ENCODE results near the gene FAM184B.

The FAM184B gene

GRCh38 chr4:17636341-17636695 lies 145.1 kb downstream of the FAM184B start:
- no peak for DNase-seq (ENCODE audit: low read depth in 2 of 2)

GRCh38 chr4:17635056-17635455 lies 146.4 kb downstream of the FAM184B start:
- no peak for DNase-seq (ENCODE audit: low read depth in 2 of 2)

- DNase-seq (ENCODE audit: low read depth in 2 of 2): no peak
These were observed 147.8 kb downstream of the FAM184B start for GRCh38 chr4:17633600-17633999.

- DNase-seq (ENCODE audit: low read depth in 2 of 2): no peak
These were observed 151.2 kb downstream of the FAM184B start for GRCh38 chr4:17630228-17630627.

- no peak for DNase-seq (ENCODE audit: low read depth in 2 of 2)
These were observed 156.6 kb downstream of the FAM184B start for GRCh38 chr4:17624821-17625220.

DNA sequence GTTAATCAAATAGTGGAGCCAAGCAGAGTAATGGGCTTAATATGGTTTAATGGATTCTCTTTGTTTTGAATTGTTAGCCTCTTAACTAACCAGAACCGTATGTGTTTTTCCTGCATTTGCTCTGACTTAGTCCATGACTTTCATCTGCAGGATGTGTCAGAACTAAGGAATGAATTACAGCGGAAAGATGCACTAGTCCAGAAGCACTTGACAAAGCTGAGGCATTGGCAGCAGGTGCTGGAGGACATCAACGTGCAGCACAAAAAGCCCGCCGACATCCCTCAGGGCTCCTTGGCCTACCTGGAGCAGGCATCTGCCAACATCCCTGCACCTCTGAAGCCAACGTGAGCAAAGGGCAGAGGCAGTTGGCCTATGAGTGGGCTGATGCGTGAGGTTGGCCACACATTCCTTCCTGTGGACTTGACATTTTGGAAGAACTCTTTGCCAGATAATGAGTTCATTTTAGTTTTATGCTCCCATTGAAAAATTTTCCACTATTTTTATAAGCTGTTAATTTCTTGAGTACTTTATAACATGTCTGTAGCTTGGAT lies 157.9 kb downstream of the FAM184B start:
- DNase-seq (ENCODE audit: low read depth in 2 of 2): no peak

DNA sequence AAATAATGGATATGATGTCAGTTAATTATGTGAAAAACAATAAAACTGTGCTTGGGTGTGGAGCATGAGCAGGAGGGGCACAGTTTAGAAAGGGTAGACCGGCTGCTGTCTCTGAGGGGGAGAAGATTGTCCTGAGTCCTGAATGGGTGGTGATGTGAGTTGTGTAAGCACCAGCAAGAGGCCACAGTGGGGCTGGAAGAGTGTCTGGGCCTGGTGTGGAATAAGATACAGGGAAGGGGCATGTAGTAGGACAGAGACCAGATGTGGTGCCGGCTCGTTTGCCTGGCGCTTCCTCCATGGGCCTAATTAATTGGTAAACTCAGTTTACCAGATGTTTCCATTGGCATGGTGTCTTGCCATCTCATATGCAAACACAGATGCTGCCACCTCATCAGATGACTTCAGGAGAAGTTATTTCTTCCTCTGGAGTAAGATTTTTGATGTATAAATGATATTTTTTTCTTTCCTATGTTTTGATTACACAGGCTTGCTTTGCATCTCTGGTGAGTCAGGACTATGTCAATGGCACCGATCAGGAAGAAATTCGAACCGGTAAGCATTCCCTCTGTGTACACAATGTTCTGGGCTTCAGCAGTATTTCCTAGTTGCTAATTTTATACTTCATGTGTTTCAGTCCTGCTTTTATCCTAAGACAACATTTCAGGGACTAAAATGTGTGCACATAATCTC lies 161.9 kb downstream of the FAM184B start:
- DNase-seq (ENCODE audit: low read depth in 2 of 2): no peak

- no peak for DNase-seq (ENCODE audit: low read depth in 2 of 2)
These were observed 162.5 kb downstream of the FAM184B start for GRCh38 chr4:17618926-17619325.

DNA sequence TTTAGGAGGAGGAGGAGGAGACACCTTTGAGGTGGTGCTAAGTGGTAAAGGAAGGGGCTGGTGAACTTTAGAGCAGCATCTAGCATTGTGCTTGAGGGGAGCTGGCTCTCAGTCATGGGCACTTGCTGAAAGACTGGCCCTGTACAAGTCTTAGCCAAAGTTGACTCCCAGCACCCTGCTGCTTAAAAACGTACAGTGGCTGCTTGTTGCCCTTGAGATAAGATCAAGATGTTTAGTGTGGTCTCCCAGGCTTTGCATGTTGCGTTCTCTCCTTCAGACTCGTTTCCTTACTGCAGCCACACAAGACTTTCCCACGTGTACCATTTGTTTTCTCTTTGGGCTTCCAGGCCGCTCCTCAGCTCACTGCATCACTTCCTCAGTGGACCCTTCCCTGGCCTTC lies 165.1 kb downstream of the FAM184B start:
- DNase-seq (ENCODE audit: low read depth in 2 of 2): no peak

GRCh38 chr4:17614416-17615299 lies 166.8 kb downstream of the FAM184B start, which contains the start of gene MED28:
Gene MED28 (plus strand): TSS chr4:17614641. CDS start chr4:17614655, 14 bp downstream.
- peak; percentile 89 to 93 for DNase-seq (ENCODE audit: low read depth in 2 of 2)

DNA sequence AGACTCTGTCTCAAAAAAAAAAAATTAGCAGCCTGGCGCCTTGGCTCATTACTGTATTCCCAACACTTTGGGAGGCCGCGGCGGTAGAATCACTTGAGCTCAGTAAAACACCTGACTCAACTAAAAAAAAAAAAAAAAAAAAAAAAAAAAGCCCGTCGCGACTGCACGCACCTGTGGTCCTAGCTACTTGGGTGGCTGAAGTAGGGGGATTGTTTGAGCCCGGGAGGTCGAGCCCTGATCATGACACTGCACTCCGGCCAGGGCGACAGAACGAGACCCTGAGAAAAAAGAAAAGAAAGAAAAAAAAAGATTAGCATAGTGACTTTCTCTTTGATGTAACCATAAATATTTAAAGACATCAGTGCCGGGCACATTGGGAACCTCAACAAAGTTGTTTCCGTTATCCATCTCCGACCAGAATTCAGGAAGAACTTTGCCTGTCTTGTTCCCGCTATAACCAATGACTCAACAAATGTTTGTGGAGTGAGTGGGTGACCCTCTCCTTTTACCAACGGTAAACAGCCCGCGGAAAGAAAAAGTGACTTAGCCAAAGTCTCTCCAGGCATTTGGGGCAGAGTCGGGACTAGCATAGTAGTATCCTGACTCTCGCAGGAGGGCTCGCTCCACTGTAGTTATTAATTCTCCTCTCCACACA lies 167.5 kb downstream of the FAM184B start:
- no peak for DNase-seq (ENCODE audit: low read depth in 2 of 2)

GRCh38 chr4:17605236-17605635 lies 176.2 kb downstream of the FAM184B start:
- no peak for DNase-seq (ENCODE audit: low read depth in 2 of 2)

GRCh38 chr4:17599826-17600225 lies 181.6 kb downstream of the FAM184B start:
- DNase-seq (ENCODE audit: low read depth in 2 of 2): no peak

GRCh38 chr4:17597517-17597916 lies 183.9 kb downstream of the FAM184B start:
- DNase-seq (ENCODE audit: low read depth in 2 of 2): no peak

GRCh38 chr4:17595471-17596005 lies 185.9 kb downstream of the FAM184B start:
- DNase-seq (ENCODE audit: low read depth in 2 of 2): no peak

DNA sequence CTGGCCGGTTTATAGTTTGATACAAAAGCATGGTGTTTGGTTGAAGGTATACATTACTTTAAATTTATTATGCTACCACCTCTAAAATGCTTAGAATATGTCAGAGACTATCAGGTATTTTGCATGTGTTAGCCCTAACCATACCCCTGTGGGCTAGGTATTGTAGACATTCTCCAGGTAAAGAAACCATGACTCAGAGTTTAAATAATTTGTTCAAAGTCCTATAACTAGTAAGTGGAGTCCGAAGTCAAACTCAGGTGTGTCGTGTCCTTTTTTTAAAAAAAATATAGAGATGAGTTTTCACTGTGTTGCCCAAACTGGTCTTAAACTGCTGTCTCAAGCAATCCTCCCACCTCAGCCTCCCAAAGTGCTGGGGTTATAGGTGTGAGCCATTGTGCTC lies 192.1 kb downstream of the FAM184B start:
- DNase-seq (ENCODE audit: low read depth in 2 of 2): no peak

GRCh38 chr4:17587094-17587822 lies 194.2 kb downstream of the FAM184B start:
- no peak for DNase-seq (ENCODE audit: low read depth in 2 of 2)

- no peak for DNase-seq (ENCODE audit: low read depth in 2 of 2)
These were observed 196.8 kb downstream of the FAM184B start for GRCh38 chr4:17584521-17585213.

DNA sequence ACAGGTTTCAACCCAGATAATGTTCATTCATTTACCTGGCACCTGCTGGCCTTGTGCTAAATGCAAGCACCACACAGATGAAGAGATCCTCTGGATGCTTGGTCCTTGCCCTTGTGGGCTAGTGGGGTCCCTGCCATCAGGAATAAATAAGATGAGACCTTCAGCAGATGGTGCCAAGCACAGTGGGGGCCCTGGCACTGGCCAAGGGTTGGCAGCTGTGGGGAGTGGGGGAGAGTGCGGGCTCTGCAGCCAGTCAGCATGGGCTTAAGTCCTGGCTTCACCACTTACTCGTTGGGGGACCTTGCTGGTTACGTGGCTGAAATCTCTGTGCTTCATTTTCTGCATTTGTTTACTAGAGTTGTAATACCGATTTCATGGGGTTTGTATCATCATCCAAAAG lies 197.5 kb downstream of the FAM184B start:
- no peak for DNase-seq (ENCODE audit: low read depth in 2 of 2)

DNA sequence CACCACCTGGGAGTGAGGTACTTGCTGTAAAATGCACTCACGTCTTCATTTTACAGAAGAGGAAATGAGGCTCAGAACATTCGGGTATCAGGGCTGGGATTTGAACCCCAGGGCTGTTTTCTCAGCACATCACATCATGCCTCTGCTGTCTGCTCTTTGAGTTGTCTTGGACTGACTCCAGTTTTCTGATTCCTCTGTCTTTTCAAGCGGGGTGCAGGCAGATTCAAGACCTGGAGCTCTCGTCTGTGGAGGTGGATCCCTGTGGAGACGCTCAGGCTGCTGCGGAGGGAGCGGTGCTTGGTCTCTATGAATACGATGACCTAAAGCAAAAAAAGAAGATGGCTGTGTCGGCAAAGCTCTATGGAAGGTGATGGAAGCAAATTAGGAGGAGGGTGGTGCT lies 198.1 kb downstream of the FAM184B start:
- no peak for DNase-seq (ENCODE audit: low read depth in 2 of 2)

- no peak for DNase-seq (ENCODE audit: low read depth in 2 of 2)
These were observed 200.5 kb downstream of the FAM184B start for GRCh38 chr4:17580969-17581368.

Measured in stimulated activated CD8-positive, alpha-beta memory T cell treated with anti-CD3 and anti-CD28 coated beads, Interleukin-2, amount 100 ng/mL, for 1 hour (primary cell).